ENCODE results near the gene INPP5A.
"Not testable (repeated sequence)": the region's sequence is repeated elsewhere in the genome, so short reads cannot be mapped to it uniquely, and the experiment has no call there.

The INPP5A gene

DNA sequence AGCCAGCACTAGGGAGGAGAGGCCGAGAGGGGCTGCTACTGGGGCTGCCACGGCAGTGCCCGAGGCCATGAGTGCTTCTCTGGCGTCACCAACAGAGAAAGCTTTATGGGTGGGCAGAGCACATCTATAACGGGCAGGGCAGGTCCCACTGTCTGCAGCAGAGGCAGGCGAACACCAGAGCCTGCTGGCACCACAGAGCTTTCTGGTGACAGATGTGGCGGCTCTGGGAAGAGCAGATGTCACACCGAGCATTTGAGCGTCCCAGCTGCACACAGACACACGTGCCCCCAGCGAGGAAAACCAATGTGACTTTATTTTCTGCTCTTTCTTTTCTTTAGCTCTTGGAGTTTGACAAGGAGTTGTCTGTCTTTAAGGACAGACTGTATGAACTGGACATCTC lies 227.8 kb downstream of the INPP5A start:
- no peak for DNase-seq (ENCODE audit: low spot score)

DNA sequence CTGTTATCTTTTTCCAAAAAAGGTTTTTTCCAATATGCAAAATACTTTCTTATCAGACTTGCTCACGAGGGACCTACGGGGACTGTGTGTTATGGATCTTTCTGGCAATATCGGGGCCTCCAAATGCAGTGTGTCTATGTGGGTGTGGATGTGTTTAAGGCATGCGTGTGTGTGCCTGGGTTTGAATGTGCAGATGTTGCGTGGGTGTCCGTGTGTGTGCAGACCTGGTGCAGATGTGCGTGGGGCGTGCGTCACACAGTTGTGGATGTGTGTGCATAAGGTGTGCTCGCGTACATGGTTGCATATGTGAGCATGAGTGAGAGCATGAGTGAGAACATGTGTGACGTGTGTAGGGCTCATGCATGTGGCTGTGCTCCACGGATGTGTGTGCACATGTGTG lies 228.7 kb downstream of the INPP5A start:
- no peak for DNase-seq (ENCODE audit: low spot score)

DNA sequence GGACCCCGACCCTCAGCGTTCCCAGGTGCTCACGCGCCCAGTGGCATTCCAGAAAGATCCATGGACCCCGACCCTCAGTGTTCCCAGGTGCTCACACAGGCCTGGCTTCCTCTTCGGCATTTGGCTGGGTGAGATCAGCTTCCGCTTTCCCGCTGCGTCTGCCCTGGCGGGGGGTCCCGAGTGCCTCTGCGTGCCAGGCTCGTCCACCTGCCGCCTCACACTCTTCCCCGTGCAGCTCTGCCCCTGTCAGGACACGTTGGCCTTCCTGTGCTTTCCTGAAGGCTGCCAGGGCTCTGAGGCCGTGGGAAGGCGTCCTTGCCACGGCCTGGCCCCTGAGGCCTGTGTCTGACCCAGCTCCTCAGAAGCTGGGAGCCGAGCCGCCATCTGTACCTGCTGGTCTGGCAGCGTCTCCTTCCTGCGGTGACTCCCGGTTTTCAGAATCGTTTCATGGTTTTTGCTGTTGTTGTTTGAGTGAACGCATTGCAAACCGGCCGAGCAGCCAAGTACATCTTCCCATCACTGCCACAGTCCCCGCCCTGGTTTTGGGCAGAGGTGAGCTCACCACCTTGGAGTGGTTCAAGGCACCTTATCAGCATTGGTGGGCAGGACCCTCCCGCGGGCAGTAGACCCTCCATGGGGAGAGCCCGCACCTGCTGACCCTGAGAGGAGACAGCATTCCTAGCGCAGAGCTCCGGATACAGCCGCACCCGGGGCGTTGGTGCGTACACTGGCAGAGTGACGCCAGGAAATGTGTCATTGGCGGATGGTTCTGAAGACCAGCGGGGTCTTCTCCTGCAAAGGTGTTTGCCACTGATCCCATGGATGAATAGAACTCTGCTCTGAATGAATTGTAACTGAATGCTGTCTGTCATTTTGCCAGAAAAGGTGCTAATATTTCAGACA lies 231.0 kb downstream of the INPP5A start:
- no peak for DNase-seq (ENCODE audit: low spot score)

DNA sequence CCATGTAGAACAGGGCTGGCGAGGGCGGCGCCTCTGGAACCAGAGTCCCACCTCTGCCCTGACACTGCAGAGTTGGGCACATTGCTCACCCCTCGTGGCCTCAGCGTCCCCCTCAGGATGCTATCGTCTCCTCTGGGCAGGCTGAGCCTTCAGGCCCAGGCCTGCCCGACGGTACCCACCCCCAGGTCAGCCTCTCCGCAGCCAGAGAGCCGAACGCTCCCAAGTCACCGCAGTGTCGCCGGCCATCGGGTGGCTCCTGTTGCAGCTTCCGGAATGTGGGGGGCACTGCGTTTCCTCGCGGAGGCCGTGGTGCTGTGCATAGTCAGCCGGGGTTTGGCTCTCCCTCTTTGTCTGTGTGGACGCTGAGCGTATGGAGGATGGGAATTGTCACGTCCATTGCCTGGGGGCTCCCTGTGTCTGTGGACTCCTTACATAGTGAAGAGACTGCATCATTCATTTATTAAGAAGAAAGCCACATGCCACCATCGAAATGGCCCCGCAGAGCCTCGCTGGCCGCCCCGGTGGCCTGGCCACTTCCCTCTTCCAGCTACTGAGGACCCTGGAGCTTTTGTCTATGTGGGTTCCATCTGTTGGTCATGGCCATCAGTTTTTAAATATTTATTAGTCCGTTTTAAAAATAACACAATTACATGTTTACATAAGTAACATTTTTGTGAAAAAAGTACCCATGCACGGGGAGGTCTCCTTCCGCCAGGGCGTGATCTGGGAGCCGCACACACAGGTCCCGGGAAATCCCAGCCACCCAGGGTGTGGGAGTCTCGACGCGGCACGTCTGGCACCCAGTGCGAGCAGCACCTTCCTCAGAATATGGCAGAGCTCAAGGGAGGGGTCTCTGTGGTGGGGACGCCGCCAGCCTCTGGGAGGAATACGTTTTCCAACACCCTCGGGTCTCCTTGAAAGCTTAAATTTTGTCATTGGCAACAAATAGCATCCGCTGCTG lies 232.8 kb downstream of the INPP5A start:
- DNase-seq (ENCODE audit: low spot score), result no peak

DNA sequence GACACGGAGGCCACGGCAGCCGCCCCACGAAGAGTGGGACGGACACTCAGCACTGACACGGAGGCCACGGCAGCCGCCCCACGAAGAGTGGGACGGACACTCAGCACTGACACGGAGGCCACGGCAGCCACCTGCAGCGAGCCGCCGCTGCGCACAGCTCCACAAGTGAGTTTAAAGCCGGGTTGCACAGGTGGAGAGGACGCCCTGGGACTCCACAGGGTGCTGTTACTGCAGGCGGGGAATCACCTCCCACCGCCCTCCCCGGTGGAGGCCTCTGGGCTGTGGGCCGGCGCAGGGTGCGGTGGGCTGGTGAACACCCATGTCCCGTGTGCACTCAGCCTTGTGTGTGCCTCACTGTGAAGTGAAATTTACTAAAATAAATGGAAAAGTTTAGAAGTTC lies 235.2 kb downstream of the INPP5A start:
- DNase-seq (ENCODE audit: low spot score), result not testable (repeated sequence)

DNA sequence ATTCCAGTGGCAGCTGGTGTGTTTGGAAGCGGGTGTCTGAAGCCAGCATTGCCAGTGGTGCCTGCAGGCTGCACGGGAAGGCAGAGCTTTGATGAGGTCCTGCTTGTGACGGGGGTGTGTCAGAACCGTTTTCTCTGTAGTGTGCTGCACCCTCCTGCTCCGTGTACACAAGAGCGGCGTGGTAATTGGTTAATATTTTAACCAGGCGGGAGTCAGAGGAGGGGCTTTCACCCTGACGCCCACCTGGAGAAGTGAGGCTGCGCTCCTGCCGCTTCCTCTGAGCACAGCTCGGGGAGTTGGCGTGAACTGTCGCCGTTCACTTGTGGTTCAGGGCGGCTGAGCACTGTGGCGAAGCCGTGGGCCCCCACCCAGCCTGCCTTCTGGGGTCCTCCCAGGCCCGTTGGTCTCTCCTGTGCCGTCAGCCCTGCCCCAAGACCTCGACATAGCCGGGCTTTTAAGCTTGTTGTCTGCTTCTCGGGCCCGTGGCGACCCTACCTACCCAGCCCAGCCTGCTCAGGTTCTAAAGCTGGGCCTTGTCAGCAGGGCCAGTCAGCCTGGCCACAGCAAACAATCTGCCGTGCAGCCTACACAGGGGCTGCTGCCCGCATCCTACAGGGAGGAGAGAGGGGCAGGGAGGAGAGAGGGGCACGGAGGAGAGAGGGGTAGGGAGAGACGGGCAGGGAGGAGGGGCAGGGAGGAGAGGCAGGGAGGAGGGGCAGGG lies 236.8 kb downstream of the INPP5A start:
- DNase-seq (ENCODE audit: low spot score), result no peak

DNA sequence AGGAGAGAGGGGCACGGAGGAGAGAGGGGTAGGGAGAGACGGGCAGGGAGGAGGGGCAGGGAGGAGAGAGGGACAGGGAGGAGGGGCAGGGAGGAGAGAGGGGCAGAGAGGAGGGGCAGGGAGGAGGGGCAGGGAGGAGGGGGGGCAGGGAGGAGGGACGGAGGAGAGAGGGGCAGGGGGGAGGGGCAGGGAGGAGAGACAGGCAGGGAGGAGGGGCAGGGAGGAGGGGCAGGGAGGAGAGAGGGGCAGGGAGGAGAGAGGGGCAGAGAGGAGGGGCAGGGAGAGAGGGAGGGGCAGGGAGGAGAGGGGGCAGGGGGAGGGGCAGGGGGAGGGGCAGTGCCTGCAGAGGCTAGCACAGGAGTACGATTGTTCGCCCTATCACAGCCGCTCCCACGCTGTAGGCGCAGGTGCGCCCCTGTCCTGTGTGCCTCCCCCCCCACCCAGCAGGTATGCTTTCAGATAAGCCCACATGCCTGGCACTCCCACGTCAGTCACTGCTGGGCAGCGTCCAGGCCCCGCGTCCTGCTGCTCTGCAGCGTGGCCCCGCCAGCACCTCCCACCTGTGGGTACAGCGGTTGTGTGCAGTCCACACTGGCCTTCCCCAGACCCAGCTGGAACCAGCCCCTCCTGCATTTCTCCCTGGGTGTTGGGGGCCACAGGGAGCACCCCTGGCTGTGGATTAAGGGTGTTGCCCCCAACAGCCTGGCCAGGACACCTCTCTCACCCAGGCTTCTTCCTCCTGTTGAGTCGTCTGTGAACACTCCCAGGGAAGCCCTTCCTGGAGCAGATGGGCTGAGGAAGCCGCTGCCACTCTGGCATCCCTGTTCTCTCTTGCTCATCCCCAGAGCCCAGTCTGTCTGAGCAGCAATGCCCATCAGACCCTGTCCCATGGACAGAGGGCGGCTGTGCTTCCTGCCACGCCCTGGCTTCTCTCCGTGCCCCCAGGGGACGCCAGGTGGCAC lies 237.6 kb downstream of the INPP5A start:
- DNase-seq (ENCODE audit: low spot score), result no peak

DNA sequence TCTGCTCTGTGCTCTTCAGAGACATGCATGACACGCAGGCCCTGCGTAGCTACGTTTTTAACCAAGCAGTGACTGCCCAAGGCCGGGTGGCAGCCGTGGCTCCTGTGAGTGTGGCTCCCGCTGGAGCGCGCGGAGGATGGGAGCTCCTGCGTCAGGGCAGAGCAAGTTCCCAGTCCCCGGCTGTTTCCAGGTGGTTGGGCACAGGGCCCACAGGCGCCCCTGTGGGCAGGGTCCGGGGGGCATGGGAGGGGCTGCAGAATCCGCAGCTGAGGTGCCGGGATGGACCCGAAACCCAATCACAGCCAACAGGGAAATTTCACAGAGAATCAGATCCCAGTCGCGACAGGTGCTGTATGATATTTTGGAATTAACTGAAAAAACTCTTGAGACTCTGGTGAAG lies 238.6 kb downstream of the INPP5A start:
- DNase-seq (ENCODE audit: low spot score), result no peak

DNA sequence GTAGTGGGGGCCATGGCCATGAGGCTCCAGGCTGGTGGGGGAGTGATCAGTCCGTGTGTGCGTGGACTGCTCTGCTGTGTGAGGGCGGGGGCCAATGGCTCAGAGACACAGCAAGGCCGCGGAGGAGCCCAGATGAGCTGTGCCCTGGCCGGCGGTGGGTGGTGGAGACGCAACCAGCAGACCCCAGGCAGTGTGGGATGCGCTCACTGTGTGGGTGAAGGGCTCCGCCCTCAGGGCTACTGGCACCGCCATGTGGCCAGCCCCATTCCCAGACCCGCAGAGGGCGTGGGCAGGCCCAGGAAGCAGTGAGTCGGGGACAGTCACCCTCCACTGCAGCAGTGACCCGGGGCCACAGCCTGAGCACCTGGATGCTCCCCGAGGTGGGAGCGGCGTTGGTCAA lies 239.2 kb downstream of the INPP5A start:
- DNase-seq (ENCODE audit: low spot score), result no peak

DNA sequence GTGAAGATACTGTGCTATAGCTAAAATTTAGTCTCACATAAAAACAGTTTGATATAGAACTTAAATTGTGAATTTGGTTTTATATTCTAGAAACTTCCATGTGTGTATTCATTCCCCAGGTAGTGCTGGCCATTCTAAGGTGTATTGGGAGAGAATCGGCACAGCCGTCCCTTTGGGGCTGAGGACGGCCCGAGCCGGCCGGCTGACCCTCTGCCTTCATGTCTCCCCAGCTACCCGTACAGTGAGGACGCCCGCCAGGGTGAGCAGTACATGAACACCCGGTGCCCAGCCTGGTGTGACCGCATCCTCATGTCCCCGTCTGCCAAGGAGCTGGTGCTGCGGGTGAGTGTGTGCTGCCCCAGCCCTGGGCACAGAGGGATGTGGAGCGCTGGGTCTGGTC lies 239.9 kb downstream of the INPP5A start:
- no peak for DNase-seq (ENCODE audit: low spot score)

DNA sequence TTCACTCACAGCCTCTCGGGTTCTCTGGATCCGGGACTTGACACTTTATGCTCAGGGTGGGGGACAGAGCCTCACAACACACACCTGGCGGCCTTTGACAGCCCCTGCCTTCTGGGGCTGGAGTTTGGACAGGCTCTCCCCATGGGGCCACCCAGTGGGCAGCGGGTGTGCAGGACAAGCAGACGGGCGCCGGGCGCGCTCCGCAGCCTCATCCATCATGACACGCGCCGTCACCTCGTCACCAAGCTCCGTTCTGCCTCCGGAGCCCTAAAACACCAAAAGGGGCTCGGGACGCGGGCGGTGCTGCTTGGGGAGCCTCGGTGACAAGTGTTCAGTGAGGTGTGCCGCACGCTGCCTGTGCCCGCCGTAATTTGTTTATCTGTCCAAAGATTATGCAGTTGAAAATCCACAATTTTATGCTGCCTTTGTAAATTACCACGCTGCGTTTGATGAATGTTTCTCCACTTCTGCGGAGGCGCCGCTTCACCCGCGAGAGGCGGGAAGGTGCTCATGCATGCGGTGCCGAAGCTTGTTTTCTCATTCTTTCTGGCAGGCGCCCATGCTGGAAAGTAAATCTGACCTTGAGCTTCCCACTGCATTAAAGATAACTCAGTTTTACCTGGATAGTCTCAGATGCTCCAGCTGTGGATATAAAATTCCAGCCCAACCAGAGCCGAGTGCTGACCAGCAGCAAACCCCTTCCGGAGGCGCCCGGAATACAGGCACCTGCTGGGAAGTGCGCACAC lies 242.1 kb downstream of the INPP5A start:
- DNase-seq (ENCODE audit: low spot score), result no peak

DNA sequence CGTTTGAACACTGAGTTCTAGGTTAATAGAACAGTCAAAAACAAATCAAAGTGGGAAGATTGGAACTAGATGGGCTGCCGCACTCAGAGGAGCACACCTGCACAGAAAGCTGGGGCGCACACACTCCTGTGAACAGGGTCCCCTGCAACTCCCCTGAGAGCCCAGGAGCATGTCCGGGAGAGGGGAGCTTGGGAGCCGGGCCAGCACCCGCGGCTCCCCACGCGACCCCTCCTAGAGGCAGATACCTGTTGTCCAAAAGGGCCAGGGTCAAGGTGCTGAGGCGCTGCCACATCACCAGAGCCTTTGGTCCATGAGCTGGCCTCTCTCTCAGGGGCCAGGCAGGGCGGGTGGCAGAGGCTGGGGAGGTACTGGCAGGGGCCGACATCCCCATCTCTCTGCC lies 242.8 kb downstream of the INPP5A start:
- no peak for DNase-seq (ENCODE audit: low spot score)

DNA sequence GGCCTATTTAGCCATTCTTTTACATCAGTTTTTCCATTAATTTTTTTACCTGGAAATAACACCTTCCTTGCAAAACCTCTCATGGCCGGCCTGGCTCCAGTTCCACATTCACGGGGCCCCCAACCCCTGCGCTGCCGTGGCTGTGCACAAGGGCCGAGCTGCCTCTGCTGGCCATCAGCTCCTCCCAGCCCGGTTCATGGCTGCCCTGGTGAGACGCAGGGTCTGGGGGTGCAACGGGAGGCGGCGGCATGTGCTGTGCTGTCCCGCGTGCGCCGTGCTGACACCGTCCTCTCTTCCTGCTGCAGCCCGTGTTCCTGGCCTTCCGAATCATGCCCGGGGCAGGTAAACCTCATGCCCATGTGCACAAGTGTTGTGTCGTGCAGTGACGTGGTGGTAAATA lies 244.0 kb downstream of the INPP5A start:
- DNase-seq (ENCODE audit: low spot score), result no peak

DNA sequence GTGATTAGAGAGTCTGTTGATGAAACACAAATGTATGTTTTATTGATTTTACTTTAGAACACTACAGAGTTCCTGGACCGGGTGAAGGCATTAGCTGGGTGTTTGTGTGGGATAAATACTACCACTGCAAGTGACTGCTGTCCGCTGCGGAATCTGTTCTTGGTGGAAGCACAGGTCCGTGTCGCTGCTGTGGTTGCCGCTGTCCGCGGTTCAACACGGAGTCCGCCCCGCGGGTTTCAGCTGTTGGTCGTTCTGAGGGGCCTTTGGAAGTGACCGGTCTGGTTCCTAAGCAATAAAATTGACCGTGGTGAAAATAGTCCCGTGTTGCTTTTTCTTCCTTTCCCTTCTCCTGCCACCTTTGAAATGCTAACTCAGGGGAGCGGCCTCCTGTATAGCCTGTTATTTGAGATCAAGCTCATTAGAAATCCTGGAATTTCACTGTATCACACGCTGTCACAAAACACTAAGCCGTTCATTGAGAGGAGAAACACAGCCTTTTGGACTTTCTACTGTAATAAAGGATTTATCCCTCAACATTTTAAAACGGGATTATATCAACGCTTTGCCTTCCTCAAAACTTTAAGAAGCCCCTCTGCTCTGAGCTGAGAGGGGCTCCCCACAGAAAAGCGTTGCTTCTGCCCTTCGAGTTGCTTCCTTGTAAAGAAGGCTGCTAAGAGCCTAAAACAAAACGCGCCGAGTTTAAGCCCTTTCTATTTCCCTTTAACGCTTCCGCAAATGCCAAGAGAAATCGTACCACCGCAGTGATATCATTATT lies 245.8 kb downstream of the INPP5A start:
- DNase-seq (ENCODE audit: low spot score), result no peak

DNA sequence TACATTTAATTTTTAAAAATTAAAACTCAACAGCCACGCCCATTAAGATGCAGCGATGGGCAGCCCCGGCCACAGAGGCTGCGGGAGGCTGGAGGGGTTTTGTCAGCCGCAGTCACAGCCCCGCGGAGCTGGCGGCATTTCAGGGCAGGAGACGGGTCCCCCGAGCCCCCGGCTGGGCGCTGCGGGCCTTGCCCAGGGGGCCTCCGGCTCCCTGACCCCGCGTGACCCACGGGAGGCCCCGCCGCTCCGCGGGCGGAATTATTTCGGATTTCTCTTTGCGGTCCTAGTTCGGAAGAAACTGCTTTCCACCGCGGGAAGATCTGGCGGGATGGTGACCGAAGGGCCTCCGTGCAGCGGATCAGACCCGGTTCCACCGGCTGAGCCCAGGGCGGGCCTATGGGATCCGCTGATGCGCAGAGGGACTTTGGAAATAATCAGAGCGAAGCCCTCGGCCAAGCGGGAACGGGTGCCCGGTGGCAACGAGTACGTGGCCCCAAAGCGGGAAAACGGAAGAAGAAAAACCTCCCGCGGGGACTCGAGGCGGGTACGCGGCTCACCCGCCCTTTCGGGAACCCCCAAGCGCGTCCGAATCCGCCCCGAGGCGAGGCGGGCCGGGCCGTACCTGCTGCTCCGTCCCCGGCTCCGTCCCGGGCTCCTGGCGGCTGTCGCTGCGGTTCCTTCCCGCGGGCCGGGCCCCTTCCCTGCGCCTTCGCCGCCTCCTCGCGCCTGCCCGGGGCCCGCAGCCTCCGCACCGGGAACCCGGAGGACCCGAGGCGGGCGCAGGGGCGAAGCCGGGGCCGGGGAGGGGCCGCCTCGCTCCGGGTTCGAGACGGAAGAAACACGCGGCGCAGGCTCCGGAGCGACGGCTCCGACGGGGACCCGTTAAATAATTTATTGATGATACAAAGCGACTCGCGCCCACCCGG lies 246.6 kb downstream of the INPP5A start:
- no peak for DNase-seq (ENCODE audit: low spot score)

DNA sequence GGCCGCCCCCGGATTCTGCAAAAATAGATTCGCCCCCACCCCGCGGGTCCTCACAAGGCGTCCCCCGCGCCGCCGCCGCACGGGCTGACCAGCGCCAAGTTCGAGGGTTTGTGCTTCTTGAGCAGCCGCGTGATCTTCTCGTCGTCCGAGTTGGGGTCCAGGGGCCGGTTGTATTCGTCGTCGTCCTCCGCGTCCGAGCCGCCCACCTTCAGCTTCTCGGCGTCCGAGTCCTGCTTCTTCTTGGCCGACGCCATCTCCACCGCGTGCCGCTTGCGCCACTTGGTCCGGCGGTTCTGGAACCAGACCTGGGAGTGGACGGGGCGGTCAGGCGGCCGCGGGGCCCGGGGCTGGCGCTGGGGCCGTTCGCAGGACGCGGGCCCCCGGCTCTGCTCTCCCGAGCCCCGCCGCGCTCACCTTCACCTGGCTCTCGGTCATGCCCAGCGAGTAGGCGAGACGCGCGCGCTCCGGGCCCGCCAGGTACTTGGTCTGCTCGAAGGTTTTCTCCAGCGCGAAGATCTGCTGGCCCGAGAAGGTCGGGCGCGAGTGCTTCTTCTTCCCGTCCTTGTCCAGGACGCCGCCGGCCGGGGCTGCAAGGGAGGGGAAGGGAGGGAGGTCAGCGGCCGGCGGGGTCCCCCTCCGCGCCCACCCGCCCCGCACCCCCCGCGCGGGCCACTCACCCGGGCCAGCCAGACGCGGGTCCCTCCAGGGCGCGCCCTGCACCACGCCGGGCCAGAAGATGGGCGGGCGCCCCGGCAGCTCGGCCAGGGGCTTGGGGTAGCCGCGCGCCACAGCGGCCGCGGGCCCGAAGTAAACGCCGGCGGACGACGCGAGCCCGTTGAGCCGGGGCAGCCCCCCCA lies 247.5 kb downstream of the INPP5A start:
- no peak for DNase-seq (ENCODE audit: low spot score)

DNA sequence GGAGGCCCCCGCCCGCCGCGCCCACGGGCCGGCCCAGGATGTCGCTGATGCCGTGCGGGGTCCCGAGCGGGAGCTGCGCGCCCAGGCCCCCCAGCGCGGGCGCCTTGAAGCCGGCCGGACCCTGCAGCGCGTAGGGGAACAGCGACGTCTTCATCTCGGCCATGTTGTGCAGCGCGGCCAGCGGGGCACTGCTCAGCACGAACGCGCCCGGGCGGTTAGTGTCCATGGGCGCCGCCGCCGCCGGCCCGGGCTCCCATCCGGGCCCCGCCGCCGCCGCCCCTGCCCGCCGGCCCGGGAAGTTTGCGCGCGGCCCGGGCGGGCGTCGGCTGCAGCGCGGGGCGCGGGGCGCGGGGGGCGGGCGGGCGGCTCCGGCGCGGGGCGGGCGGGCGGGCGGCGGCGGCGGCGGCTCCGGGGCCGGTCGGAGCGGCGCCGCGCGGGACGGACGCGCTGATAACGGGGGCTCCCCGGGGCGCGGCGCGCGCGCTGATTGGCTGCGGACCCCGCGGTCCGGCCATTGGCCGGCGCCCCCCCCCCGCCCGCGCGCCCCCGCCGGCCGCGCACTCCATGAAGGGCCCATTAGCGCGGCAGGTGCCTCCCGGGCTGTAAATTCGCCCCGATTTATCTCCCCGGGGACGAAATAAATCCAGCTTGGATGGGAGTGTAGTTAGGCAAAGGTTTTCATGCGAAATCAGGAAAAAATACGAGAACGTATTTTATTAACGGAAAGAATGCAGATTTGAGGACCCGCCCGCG lies 248.3 kb downstream of the INPP5A start, which contains the start of gene NKX6-2:
NKX6-2 (minus strand) TSS at position 425 of the 753 bp plus-strand sequence; CDS start at position 226, 199 bp downstream.
- DNase-seq (ENCODE audit: low spot score), result no peak

All from COLO829 (cell line).